ENCODE results near the gene TRAF5.

GRCh38 chr1:211378844-211379243 is 52.2 kb downstream of the TRAF5 start:
- TF ChIP-seq, protein P1, sequence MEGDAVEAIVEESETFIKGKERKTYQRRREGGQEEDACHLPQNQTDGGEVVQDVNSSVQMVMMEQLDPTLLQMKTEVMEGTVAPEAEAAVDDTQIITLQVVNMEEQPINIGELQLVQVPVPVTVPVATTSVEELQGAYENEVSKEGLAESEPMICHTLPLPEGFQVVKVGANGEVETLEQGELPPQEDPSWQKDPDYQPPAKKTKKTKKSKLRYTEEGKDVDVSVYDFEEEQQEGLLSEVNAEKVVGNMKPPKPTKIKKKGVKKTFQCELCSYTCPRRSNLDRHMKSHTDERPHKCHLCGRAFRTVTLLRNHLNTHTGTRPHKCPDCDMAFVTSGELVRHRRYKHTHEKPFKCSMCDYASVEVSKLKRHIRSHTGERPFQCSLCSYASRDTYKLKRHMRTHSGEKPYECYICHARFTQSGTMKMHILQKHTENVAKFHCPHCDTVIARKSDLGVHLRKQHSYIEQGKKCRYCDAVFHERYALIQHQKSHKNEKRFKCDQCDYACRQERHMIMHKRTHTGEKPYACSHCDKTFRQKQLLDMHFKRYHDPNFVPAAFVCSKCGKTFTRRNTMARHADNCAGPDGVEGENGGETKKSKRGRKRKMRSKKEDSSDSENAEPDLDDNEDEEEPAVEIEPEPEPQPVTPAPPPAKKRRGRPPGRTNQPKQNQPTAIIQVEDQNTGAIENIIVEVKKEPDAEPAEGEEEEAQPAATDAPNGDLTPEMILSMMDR (IDR thresholded peaks at IDR 0.05; ENCODE audit: low read length): no peak
- TF ChIP-seq EZH2 (optimal IDR thresholded peaks at IDR 0.05; ENCODE audit: low read depth, low read length): no peak
- TF ChIP-seq EZH2phosphoT487 (IDR thresholded peaks at IDR 0.05; ENCODE audit: low read length): no peak
